Measurements from ENCODE around the gene CNTN4.

- TF ChIP-seq POLR2AphosphoS5 (IDR thresholded peaks at IDR 0.05; ENCODE audit: low read depth) (no peak), REST (IDR thresholded peaks at IDR 0.05; ENCODE audit: unreplicated experiment) (no peak), ZNF331 (CRISPR knock-in tag; IDR thresholded peaks at IDR 0.05; ENCODE audit: low read depth) (no peak)
- TF ChIP-seq, protein P1, sequence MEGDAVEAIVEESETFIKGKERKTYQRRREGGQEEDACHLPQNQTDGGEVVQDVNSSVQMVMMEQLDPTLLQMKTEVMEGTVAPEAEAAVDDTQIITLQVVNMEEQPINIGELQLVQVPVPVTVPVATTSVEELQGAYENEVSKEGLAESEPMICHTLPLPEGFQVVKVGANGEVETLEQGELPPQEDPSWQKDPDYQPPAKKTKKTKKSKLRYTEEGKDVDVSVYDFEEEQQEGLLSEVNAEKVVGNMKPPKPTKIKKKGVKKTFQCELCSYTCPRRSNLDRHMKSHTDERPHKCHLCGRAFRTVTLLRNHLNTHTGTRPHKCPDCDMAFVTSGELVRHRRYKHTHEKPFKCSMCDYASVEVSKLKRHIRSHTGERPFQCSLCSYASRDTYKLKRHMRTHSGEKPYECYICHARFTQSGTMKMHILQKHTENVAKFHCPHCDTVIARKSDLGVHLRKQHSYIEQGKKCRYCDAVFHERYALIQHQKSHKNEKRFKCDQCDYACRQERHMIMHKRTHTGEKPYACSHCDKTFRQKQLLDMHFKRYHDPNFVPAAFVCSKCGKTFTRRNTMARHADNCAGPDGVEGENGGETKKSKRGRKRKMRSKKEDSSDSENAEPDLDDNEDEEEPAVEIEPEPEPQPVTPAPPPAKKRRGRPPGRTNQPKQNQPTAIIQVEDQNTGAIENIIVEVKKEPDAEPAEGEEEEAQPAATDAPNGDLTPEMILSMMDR (conservative IDR thresholded peaks at IDR 0.05; ENCODE audit: low read depth in 2 of 2) = no peak
Measured at GRCh38 chr3:2701471-2701870, 602.8 kb downstream of the CNTN4 start.

Measured in GM23338 (cell line).